ENCODE results near the gene FRMD3.

GRCh38 chr9:83264315-83264714 is 273.9 kb downstream of the FRMD3 start:
- TF ChIP-seq POLR2A (IDR thresholded peaks at IDR 0.05) = no peak
- TF ChIP-seq CTCF (IDR thresholded peaks at IDR 0.05) = no peak

All from body of pancreas (tissue), 4 donors.